D721Med (cell line): ENCODE data around the gene ST3GAL2.

Experiments used
- DNase-seq: peaks from one replicate; pipeline ENCODE4 v3.0.0; 2011; ENCODE audit warnings: low spot score; ENCODE audit not compliant: insufficient read length
- FAIRE-seq: peaks from 2 replicates; lab custom pipeline; 2011; peaks lifted over from hg19 to GRCh38; lab: Jason Lieb, UNC
- CTCF ChIP-seq: IDR thresholded peaks from 2 replicates; pipeline ENCODE4 v1.5.1; 2012; ENCODE audit warnings: mild to moderate bottlenecking, control low read depth; ENCODE audit not compliant: insufficient read depth; ENCODE audit errors: missing control alignments

ST3GAL2 gene

GRCh38 chr16:70442344-70442743, 3.4 kb upstream of the ST3GAL2 start:
- no peak for TF ChIP-seq CTCF
- no peak for DNase-seq
- FAIRE-seq = no peak

GRCh38 chr16:70441406-70441990, 2.6 kb upstream of the ST3GAL2 start:
- FAIRE-seq = no peak
- DNase-seq = no peak
- TF ChIP-seq CTCF = no peak

- TF ChIP-seq CTCF = no peak
- no peak for DNase-seq
- no peak for FAIRE-seq
Measured at GRCh38 chr16:70440009-70440692, 1.3 kb upstream of the ST3GAL2 start.

GRCh38 chr16:70438585-70438968, 323 bp downstream of the ST3GAL2 start:
- DNase-seq = no peak
- no peak for FAIRE-seq
- TF ChIP-seq CTCF = no peak

- no peak for DNase-seq
- TF ChIP-seq CTCF = no peak
- no peak for FAIRE-seq
Measured at GRCh38 chr16:70437582-70438557, 1.0 kb downstream of the ST3GAL2 start.

GRCh38 chr16:70437017-70437581, 1.8 kb downstream of the ST3GAL2 start:
- no peak for FAIRE-seq
- no peak for DNase-seq
- TF ChIP-seq CTCF = no peak
